HG03175 (cell line): ENCODE results near the gene RSAD2.
"Not testable (repeated sequence)": the region's sequence is repeated elsewhere in the genome, so short reads cannot be mapped to it uniquely, and the experiment has no call there.

ENCODE experiments used
- ATAC-seq: cut with Tn5 transposase; IDR thresholded peaks from one replicate; pipeline ENCODE4 v1.9.1; 2021; ENCODE audit warnings: mild to moderate bottlenecking, moderate library complexity; ENCODE audit not compliant: unreplicated experiment

Gene RSAD2

GRCh38 chr2:6924101-6924923 is 46.7 kb downstream of the RSAD2 start:
- ATAC-seq = no peak

DNA sequence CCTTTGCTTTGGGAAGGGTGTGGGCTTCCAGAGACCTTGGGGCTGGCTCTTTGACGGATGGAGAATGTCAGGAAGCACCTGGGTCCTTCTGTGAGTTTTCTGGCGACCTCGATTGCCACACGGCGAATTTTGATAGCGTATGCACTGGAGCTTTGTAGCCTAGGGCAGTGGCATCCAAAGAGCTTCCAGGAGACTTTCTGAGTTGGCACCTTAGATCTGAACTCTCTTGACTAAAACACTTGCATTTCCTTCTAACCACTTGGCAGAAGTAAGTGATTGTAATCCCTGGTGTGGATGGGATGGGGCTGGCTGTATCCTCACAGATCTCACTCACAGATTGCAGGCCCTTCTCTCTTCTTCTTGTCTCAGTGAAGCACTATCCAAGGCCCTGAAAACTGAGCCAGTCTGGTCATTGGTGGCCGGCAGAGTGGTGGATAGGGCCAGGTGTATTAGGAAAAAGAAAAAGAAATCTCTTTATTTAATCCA is 47.4 kb downstream of the RSAD2 start:
- no peak for ATAC-seq

GRCh38 chr2:6926071-6926732 is 48.6 kb downstream of the RSAD2 start:
- ATAC-seq = no peak

DNA sequence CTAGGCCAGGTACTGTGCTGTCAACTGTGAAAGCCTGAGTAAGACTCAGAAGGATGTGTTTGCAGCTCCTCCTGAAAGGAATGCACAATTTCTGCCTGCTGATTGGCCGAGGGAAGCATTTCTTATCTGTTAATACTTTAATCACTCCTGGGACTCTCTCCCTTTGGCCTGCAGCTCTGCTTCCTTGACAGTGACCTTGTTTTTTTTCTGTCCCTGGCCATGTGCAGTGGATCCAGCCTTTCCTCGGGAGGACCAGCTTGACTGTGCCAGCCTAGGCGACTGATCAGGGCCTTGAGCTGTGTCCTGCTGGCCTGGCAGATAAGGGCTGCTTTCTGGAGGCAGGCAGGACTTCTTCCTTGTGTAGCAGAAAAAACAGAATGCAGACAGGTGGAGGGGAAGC is 49.6 kb downstream of the RSAD2 start:
- ATAC-seq = no peak

- no peak for ATAC-seq
Measured at GRCh38 chr2:6927753-6928152, 50.2 kb downstream of the RSAD2 start.

GRCh38 chr2:6928452-6928851 is 50.9 kb downstream of the RSAD2 start:
- ATAC-seq = no peak

GRCh38 chr2:6929196-6929819 is 51.7 kb downstream of the RSAD2 start:
- no peak for ATAC-seq

- ATAC-seq = no peak
Measured at GRCh38 chr2:6930923-6931647, 53.5 kb downstream of the RSAD2 start.

GRCh38 chr2:6931753-6932152 is 54.2 kb downstream of the RSAD2 start:
- ATAC-seq = no peak

DNA sequence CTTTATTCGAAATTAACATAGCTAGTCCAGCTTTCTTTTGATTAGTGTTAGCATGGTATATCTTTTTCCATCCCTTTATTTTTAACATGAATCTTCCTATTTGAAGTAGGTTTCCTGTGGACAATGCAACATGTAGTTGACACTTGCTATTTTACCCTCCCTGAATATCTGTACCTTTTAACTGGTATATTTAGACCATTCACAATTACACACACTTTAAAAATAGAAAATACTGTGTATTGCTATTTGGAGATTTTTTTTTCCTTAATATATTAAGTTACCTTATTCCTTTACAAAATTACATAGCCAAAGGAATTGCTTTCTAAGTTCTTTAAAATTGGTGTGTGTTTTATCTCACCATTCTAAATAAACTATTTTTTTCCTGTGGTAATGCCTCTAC is 54.6 kb downstream of the RSAD2 start:
- no peak for ATAC-seq

- no peak for ATAC-seq
Measured at GRCh38 chr2:6932828-6933227, 55.3 kb downstream of the RSAD2 start.

GRCh38 chr2:6933911-6934310 is 56.3 kb downstream of the RSAD2 start:
- ATAC-seq = no peak

DNA sequence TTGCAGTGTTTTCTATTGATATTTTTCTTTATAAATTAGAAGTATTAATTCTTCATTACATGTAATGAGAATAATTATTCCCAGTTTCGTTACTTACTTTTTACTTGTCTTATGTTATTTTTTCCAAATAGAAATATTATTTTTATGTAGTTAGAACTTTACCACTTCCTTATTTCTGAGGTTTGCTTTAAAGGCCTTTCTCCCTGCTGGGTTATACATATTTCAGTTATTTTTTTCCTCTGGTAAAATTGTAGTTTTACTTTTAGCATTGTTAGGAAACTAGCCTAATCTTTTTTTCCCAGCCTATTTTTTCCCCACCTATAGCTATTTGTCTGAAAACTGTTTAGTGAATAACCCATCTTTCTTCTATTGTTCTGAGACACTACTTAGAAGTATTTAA is 56.8 kb downstream of the RSAD2 start:
- no peak for ATAC-seq

DNA sequence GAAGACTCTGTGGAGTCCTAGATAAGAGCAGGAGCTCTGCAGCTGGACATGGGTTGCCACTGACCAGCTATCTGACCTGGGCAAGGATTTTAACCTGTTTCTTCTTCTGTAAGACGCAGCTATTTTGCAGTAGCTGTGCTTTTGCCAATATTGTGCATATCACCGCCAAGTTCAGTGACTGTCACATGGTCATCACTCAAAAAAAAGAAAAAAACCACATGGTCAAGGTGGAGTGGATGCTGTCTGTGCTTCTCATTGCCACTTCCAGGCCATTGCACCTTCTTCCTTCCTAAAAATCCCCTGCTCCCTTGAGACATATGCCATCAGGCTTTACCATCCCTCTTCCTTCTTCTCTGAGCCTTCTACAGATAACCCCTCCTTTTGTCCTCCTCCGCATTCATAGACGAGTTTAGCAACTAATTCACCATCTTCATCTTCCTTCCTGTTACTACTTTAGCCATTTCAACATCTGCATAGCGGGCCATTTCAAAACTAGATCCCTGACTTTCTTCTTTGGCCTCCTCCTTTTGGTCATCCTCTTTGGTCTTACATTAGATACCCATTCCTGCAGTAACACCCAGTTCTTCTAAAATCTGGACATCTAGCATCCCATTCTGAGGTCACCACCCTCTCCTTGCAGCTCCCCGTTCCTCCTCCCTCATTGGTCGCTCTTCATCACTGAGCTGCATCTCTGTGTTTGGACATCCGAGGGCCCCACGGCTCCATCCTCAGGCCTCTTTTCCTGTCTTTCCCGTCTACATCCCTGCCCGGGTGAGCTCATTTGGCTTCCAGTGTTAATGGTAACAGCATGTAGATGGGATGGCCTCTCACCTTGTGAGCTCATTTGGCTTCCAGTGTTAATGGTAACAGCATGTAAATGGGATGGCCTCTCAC is 57.4 kb downstream of the RSAD2 start:
- ATAC-seq = no peak

DNA sequence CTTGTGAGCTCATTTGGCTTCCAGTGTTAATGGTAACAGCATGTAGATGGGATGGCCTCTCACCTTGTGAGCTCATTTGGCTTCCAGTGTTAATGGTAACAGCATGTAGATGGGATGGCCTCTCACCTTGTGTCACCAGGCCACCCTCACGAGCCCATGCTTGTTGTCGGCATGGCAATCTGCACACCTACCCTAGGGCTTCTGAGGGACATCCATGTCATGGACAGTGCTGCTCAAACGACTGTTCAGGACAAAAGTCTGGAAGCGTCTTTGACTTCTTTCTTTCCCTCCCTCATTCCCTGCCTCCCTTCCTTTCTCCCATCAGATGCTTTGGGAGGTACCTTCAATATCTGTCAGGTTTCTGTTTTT is 58.1 kb downstream of the RSAD2 start:
- not testable (repeated sequence) for ATAC-seq

DNA sequence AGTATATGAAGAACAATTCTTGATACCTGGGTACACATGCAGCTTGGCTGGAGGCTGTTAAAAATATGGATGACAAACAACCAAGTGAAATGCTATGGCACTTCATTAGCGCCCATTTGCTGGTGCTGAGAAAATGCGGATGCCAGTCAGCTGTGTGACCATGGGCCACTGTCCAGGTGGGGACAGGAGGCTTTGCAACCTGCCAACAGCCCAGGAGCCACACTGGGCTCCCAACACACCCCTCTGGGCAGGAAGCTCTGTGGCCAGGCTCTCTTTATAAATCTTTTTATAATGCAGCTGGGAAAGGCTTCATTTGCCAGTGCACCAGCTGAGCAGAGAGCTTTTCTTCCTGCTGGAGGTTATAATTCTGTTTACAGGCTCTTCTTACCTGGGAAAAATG is 59.6 kb downstream of the RSAD2 start:
- no peak for ATAC-seq

GRCh38 chr2:6937582-6937981 is 60.0 kb downstream of the RSAD2 start:
- ATAC-seq = no peak

GRCh38 chr2:6939071-6939470 is 61.5 kb downstream of the RSAD2 start:
- ATAC-seq = no peak

GRCh38 chr2:6940820-6941219 is 63.2 kb downstream of the RSAD2 start:
- ATAC-seq = no peak

GRCh38 chr2:6941299-6942046 is 63.9 kb downstream of the RSAD2 start:
- ATAC-seq = no peak
